Measurements from ENCODE around the gene AMER2. TPM values are rescaled to one million over a fixed set of nuclear protein-coding genes. Genes with fewer than 3 reads are reported as not detected.

Gene AMER2
- total RNA-seq, 2 experiments from 2014 or later, result not detected

DNA sequence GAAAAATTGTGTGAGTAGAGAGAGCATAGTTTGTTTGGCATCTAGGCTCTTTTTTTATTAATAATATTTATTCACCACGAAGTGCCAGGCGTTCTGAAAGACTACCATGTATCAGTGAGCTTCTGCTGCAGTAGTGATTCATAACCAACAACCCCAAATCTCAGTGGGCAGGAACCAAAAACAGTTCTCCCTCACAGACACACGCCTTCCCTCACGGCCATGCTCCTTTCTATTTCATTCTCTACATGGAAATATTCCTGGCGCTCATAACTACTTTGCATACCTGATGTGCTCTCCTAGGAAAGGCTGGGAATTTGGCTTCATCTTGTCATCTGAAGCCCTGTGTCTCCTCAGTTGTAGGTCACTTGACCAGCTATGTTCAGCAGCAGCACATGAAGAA, 26.6 kb upstream of the AMER2 start:
- BruUV-seq (replicated peaks), result no TSS peak
- no peak overlapping the region for H3K4me2 ChIP-seq (ENCODE audit: low read length)
- POLR2A ChIA-PET, result no interaction called here
- DNase-seq (ENCODE audit: low spot score), result no peak
- no peaks in the 10 kb centered on the region for H3K9me2 ChIP-seq (ENCODE audit: insufficient read depth, low read length)
- H3K4me3 ChIP-seq (ENCODE audit: low read depth, low read length, poor library complexity, severe bottlenecking), result no peak overlapping the region
- TF ChIP-seq, protein P1, sequence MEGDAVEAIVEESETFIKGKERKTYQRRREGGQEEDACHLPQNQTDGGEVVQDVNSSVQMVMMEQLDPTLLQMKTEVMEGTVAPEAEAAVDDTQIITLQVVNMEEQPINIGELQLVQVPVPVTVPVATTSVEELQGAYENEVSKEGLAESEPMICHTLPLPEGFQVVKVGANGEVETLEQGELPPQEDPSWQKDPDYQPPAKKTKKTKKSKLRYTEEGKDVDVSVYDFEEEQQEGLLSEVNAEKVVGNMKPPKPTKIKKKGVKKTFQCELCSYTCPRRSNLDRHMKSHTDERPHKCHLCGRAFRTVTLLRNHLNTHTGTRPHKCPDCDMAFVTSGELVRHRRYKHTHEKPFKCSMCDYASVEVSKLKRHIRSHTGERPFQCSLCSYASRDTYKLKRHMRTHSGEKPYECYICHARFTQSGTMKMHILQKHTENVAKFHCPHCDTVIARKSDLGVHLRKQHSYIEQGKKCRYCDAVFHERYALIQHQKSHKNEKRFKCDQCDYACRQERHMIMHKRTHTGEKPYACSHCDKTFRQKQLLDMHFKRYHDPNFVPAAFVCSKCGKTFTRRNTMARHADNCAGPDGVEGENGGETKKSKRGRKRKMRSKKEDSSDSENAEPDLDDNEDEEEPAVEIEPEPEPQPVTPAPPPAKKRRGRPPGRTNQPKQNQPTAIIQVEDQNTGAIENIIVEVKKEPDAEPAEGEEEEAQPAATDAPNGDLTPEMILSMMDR (conservative IDR thresholded peaks at IDR 0.05; ENCODE audit: low read length), result no peak
- TF ChIP-seq EZH2phosphoT487 (IDR thresholded peaks at IDR 0.05; ENCODE audit: borderline replicate concordance, low read depth, low read length), result no peak
- H3K4me1 ChIP-seq (ENCODE audit: insufficient read depth, low read length, poor library complexity, severe bottlenecking), result peaks cover 5% of the 10 kb centered on the region
- no peak overlapping the region for H2AFZ ChIP-seq (ENCODE audit: low read length)
- no peaks in the 10 kb centered on the region for H4K20me1 ChIP-seq (ENCODE audit: insufficient read depth, low read length)
- no peaks in the 10 kb centered on the region for H3K36me3 ChIP-seq (ENCODE audit: insufficient read depth, low read length)
- no peaks in the 10 kb centered on the region for H3K79me2 ChIP-seq (ENCODE audit: insufficient read depth, low read depth, low read length)
- no peak overlapping the region for H3K27ac ChIP-seq (ENCODE audit: low read depth, low read length, poor library complexity, severe bottlenecking)
- H3K9me3 ChIP-seq (ENCODE audit: low read length), result no peaks in the 10 kb centered on the region
- intact Hi-C loops (cut with micrococcal nuclease; ENCODE audit: unreplicated experiment), result no loop called here
- CTCF ChIA-PET (ENCODE audit: unreplicated experiment), result no interaction called here

DNA sequence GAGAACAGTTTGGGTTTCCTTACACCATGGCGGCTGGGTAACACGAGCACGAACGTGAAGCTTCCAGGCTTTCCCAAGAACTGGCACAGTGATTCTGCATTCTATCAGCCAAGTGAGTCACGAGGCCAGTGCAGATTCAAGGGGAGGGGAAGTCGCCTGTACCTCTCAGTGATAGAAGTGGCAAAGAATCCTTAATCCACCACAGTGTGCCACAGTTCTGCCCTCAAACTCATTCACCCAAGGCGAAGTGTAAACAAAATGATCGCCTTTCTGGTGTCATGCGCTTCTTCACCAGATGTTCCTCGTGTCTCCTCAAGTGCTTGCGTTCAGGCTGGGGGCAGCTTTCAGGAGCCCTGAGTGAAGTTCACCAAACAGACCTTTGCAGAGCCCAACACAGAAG, 24.9 kb upstream of the AMER2 start:
- no peaks in the 10 kb centered on the region for H3K36me3 ChIP-seq (ENCODE audit: insufficient read depth, low read length)
- no peak overlapping the region for H3K27ac ChIP-seq (ENCODE audit: low read depth, low read length, poor library complexity, severe bottlenecking)
- no peak overlapping the region for H3K4me3 ChIP-seq (ENCODE audit: low read depth, low read length, poor library complexity, severe bottlenecking)
- no peaks in the 10 kb centered on the region for H3K79me2 ChIP-seq (ENCODE audit: insufficient read depth, low read depth, low read length)
- BruUV-seq (replicated peaks), result no TSS peak
- DNase-seq (ENCODE audit: low spot score), result no peak
- no peak overlapping the region for H2AFZ ChIP-seq (ENCODE audit: low read length)
- no peaks in the 10 kb centered on the region for H4K20me1 ChIP-seq (ENCODE audit: insufficient read depth, low read length)
- CTCF ChIA-PET (ENCODE audit: unreplicated experiment), result no interaction called here
- no peaks in the 10 kb centered on the region for H3K4me1 ChIP-seq (ENCODE audit: insufficient read depth, low read length, poor library complexity, severe bottlenecking)
- POLR2A ChIA-PET, result no interaction called here
- H3K9me3 ChIP-seq (ENCODE audit: low read length), result no peaks in the 10 kb centered on the region
- intact Hi-C loops (cut with micrococcal nuclease; ENCODE audit: unreplicated experiment), result no loop called here
- H3K9me2 ChIP-seq (ENCODE audit: insufficient read depth, low read length), result no peaks in the 10 kb centered on the region
- TF ChIP-seq, protein P1 (conservative IDR thresholded peaks at IDR 0.05; ENCODE audit: low read length), result no peak
- TF ChIP-seq EZH2phosphoT487 (IDR thresholded peaks at IDR 0.05; ENCODE audit: borderline replicate concordance, low read depth, low read length), result no peak
- H3K4me2 ChIP-seq (ENCODE audit: low read length), result no peak overlapping the region

DNA sequence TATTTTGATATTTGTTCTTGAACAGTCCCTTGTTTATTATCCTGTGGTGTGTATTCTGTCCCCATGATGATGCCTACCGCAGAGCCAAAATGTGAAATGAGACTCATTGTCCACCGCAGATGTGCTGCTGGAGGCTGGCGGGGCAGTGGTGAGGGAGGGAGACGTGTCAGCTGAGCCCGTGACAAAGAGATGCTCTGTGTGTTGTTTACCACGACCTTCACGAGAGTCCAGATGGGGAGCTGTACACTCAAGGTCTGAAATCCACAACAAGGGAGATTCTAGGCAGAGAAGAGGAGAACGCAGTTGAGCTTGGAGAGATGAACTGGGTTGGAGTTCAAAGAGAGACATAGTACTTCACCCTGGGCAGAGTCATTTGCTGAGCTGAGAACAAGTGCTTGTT, 20.8 kb upstream of the AMER2 start:
- Histone ChIP-seq H3K4me2 (ENCODE audit: low read length) (no peak overlapping the region), H3K4me3 (ENCODE audit: low read depth, low read length, poor library complexity, severe bottlenecking) (no peak overlapping the region), H3K9me2 (ENCODE audit: insufficient read depth, low read length) (no peaks in the 10 kb centered on the region), H3K9me3 (ENCODE audit: low read length) (no peaks in the 10 kb centered on the region), H4K20me1 (ENCODE audit: insufficient read depth, low read length) (no peaks in the 10 kb centered on the region), H2AFZ (ENCODE audit: low read length) (no peak overlapping the region), H3K27ac (ENCODE audit: low read depth, low read length, poor library complexity, severe bottlenecking) (no peak overlapping the region), H3K36me3 (ENCODE audit: insufficient read depth, low read length) (no peaks in the 10 kb centered on the region), H3K79me2 (ENCODE audit: insufficient read depth, low read depth, low read length) (no peaks in the 10 kb centered on the region), H3K4me1 (ENCODE audit: insufficient read depth, low read length, poor library complexity, severe bottlenecking) (no peaks in the 10 kb centered on the region)
- TF ChIP-seq, protein P1 (conservative IDR thresholded peaks at IDR 0.05; ENCODE audit: low read length), result no peak
- TF ChIP-seq EZH2phosphoT487 (IDR thresholded peaks at IDR 0.05; ENCODE audit: borderline replicate concordance, low read depth, low read length), result no peak
- intact Hi-C loops (cut with micrococcal nuclease; ENCODE audit: unreplicated experiment), result no loop called here
- ChIA-PET POLR2A (interaction anchor here (0.6 to 1.7 kb wide), 4 partner anchors 10 to 1059 kb away, joined by 3 to 8 read pairs (median 4); no protein-coding TSS in a partner anchor), CTCF (ENCODE audit: unreplicated experiment) (no interaction called here)
- no TSS peak for BruUV-seq (replicated peaks)
- DNase-seq (ENCODE audit: low spot score), result no peak
